Measurements from ENCODE around the gene TNFSF8.

TNFSF8 gene

DNA sequence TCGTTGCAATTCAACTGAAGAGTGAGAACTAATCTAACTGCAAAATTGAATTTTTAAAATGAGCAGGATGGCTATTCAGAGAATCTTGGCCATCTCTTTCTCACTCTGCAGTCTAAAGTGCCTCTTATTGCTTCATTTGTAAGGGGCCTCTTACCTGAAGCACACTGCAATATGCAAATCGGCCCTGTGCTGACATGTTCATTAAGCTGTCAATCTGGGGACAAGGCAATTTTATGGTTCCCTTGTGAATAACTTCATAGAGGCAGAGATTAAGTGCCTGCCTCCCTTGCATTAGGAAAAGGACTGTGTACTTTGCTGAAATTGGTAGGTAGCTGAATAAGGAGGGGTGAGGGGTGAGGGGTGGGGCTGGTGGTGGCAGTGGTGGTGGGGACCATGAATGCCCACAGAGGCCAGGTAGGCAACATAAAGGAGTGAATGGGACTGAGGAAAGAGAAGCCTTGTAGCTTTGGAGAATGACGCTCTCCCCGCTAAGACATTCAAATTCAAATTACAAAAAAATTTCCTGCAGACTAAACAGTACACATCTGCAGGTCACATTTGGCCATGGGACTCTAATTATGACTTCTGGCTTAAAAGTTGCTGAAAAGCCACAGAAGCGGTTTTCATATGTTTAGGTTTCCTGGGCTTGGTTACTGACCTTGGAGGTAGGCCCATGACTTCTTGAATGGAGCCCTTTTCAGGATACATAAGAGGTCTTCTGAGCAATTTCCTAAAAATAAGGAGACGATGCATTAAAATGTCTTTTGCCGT lies 25.0 kb downstream of the TNFSF8 start:
- DNase-seq: no peak
- ATAC-seq: no peak

DNA sequence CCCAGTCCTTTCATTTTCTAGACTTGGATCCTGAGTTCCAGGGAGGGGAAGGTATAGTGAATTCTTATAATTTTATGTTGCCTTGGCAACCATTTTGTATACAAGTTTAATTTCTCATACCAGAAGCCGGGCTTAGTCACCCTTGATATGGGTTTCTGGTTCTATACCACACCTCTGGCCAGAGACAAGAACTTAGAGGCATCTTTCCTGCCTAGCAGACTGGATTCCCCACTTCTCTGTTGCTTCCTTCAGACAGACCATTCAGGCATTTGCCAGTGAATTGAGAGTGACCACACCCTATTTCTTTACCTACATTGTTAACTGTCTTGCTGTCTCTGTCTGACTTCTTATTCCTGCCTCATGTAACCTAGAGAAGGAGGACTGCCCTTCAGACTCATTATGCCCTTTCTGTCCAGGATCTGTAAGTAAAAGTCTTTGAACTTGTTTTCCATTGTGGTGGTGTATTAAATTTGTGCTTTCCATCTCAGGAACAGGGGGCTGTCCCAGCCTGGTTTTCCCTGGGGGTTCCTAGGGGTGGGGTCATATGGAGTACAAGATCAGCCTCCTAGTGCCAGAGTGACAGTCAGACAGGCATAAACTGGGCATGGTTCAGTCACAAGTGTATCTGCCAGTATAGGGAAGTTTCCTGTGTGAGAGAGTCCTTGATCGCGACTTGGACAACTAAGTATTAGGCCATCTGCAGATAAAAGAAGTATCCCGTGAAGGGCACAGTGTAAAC lies 27.4 kb downstream of the TNFSF8 start:
- ATAC-seq (peak; percentile 72), DNase-seq (peak; percentile 32)

DNA sequence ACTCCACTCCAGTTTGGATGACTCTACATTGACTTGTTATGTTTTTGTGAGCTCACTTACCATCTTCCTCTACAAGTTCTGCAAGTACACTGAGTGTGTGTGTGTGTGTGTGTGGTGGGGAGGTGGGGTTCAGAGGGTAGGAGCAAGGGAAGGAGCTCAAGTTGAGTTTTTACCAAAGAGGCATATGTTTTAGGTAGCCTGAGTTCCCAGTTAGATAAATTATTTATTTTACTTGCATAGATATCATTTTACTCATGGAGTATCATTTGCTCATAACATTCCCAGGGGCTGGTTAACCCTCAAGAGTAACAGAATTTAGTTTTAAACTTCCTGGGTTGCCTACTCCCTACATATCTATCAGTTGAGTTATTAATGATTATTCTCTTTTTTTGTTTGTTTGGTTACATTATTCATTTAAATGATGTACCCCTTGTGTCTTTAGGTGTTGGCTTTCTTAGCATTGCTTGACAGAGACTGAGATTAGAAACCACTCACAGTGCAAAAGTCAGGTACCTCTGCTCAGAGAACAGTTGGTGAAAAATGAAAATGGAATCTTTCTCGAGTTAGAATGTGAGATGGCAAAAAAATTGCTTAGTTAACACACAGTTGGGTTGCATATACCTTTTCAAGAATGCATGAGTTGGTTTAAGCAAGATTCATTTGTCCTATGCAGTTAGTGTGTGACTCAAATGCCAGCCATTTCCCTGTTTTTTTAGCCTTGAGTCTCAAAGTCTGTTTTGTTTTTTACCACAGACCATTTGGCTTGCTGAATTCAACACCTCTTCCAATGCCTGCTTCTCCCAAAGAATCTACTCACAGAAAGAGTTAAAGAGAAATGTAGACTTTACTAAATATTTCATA lies 29.2 kb downstream of the TNFSF8 start:
- DNase-seq (no peak), ATAC-seq (no peak)

DNA sequence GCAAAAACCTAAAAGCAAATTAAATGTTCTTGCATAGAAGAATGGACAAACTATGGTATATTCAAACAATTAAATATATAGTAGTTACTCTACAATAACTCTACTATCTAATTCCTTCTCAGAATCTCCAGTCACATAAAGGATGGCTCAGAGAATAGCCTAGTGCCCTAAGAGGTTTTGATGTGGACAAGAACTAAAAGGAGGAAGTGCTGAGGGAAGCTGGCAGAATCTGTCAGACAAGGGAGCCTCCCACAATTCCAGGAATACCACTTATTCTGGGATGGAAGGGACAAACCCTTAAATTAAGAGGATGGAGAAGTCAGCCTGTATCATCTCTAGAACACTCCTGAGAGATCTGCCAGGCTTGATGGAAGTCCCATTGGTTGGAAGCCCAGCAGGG lies 30.4 kb downstream of the TNFSF8 start:
- ATAC-seq (no peak), DNase-seq (no peak)

DNA sequence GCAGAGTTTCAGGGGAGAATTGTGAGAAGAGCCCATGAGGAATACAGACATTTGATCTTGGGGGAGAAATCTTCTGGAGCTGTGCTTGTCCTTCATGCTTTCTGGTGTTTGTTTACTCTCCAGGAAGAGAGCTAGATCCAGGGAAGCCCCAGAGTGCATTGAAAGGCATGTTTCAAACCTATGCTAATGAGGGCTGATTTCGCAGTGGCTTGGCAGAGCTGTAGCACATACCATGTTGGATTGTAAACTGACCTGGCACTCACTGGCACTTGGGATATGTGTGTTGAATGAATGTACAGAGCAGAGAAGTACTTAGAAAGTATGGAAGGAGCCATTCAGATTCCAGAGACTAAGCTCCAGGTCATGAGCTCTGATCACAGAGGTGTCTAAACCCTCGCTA lies 30.9 kb downstream of the TNFSF8 start:
- no peak for ATAC-seq
- no peak for DNase-seq

DNA sequence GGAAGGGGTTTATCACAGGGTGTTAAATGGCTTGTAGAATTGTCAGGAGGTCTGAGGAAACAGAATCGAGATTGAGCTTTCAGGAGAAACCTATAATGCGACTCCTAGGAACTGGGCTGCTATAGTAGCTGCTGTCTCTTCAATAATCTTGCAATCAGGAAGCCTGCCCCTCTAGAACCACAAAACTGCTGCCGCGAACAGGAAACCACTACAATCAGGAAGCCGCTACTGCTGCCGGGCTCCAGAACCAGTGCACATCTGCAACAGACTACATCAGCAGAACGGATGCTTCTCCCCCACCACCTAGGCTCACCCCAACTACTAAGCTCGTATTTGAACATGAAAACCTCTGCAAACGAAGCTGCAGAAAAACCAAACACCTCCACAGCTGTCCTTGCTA lies 31.6 kb downstream of the TNFSF8 start:
- DNase-seq (peak; percentile 59), ATAC-seq (peak; percentile 21)

DNA sequence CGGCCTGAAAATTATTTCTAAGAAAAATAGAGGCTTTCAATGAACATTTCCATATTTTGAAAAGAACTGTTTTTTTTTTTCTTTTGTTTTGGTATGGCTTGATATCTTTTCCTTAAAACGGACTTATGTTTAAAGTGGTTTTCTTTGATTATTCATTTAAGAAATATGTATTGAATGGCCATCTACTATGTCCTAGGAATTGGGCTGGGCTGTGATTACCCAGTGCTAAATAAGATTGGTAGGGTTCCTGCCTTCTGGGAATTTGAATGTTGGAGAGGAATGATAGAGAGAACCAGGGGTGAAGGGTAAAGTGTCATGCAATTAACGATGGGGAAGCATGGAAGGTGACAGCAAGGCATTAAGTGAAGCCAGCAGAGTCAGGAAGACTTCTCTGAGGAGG lies 33.2 kb downstream of the TNFSF8 start:
- DNase-seq (no peak), ATAC-seq (no peak)

DNA sequence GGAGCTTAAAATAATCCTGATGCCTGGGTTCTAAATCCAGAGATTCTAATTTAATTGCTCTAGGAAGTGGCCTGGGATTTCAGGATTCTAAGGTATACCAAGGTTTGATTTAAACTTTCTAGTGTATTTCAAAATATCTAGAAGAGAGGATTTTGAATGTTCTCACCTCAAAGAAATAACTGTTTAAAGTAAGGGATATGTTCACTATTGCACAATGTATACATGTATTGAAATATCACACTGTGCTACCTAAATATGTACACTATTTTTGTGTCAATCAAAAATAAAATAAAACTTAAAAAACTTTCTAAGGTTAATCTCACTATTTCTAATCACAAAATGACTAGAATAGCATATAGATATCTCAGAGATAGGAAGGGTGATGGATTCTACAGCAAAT lies 34.0 kb downstream of the TNFSF8 start:
- DNase-seq: no peak
- no peak for ATAC-seq

DNA sequence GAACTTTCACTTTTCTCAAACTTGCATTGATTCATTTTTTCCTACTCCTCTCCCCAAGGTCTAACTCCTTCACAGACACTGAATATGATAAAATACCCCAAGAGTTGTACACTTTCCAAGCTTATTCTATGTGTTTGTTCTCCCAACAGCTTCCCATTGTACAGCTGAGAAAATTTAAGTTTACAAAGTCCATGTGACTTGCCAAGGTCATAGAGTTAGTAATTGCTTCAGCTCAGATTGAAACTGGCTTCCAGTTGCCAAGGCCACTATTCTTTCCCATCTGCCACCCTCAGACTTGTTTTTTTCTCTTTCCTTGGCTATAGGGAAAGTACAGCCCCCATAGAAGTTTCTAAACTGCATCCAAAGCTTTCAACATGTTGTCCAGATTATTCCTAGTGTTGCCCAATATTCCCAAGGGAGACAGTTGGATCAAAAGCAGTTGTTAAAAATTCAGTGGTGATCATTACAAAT lies 34.8 kb downstream of the TNFSF8 start:
- no peak for ATAC-seq
- no peak for DNase-seq

DNA sequence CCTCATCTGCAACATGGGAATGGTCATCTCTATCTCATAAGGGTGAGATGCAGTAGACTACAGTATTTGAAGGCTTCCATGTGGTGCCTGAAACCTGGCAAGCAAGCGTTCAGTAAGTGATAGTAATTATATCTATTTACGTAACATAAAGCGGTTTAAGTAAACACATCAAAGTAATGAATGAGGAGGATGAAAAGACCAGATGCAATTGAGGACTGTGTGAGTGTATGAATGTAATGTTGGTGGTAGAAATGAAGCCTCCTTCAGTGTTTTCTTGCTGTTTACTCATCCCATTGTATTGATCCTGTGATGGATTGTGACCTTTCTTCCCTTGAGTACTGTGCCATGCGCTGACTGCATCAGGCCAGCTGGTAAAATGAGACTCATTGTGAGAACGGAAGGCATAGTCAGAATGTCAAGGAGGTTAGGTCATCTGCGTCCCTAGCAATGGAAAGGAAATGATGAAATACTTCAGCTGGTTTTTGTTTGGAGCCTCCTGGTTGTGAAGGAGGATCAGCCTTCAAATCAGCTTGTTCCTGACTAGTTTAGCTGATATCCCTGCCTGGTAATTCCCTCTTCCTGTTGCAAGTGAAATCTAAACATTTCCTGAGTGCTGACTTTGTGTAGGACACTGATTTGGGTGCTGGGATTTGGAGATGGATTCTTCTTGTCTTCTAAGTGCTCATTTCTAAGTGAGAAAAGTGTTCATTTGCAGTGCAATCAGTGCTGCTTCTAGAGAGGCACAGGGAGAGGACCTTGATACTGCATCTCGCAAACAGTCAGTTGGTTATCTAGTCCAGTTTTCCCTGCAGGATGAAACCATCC lies 35.6 kb downstream of the TNFSF8 start:
- DNase-seq: peak; percentile 53

DNA sequence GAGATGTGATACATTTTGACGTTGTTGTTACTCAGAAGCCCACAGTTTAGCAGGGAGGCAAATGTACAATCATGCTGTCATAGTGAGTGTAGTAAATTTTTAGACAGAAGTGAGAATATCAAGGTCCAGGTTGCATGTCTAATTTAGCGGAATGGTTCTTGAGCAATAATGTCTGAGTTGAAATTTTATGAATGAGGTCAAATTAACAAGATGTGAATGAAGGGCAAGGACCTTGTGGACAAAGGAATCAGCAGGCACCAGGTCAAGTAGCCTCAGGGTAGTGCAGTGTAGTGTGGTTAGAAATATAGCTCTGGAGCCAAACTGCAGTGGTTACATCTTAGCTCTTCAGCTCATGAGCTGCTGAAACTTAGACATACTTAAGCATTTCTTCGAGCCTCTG lies 36.2 kb downstream of the TNFSF8 start:
- DNase-seq: no peak
- no peak for ATAC-seq

More for the DNA sequence above, 35.6 kb downstream of the TNFSF8 start:
- peak; percentile 79 for ATAC-seq

DNA sequence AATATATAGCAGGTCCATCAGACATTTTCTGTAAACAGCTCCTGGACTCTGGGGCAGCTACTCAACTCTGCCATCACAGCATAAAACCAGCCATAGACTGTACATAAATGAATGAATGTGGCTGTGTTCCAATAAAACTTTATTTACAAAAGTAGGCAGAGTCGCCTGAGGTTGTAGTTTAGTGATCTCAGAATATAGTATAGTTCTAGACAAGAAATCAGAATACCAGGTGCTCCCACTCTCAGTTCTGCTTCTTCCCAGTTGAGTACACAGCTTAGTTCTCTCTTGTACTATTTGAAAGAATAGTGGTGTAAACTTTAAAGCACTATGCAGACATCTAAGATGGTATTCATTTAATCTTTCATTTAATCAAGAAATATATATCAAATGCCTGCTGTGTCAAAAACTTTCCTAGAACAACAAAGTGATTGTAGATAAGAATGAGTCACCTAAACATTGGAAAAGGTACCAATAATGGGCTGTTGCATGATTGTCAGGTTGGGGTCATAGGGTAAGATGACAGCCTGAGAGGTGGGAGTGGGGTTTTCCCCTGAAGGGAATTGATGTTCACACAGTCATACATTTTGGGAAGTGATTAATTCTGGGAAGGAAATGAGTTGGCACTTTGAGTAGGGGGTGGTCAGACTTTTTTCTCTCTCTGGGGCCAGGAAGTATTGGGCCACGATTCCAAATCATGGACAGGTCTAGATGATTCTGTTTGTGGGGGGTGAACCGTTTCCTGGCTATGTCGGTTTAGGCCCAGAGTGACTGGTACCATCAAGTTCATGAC lies 37.0 kb downstream of the TNFSF8 start:
- ATAC-seq: peak; percentile 42
- peak; percentile 39 for DNase-seq

DNA sequence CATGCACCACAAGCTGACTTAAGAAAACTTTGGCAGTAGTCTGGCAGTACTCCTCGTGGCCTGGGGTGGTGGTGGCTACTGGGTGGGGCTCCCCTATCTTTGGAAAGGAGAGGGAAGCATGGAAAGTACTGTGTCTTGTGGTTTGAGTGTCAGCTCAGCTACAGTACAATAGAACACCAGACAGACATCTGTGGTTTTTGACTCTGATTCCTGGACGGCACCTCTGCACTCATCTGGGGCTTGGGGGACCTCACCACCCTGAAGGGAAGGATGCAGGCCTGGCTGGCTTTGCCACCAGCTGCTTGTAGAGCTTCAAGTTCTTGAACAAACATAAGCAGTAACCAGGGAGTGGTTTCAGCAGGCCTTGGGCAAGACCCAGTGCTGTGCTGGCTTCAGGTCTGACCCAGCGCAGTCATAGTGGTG lies 40.6 kb downstream of the TNFSF8 start:
- DNase-seq (peak; percentile 59), ATAC-seq (peak; percentile 76)

DNA sequence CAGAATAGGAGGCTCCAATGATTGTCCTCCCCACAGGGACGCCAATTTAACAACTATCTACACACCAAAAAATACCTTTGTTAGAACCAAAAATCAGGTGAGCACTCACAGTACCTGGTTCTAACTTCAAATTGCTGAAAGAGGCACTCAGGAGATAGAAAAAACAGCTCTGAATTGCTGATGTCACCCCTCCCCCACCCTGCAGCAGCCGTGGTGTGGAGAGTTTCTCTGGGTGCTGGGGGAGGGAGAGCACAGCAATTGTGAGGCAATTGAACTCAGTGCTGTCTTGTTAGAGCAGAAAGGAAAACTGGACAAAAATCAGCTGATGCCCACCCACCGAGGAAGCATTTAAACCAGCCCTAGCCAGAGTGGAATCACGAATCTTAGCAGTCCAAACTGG lies 41.8 kb downstream of the TNFSF8 start:
- ATAC-seq (no peak), DNase-seq (no peak)

DNA sequence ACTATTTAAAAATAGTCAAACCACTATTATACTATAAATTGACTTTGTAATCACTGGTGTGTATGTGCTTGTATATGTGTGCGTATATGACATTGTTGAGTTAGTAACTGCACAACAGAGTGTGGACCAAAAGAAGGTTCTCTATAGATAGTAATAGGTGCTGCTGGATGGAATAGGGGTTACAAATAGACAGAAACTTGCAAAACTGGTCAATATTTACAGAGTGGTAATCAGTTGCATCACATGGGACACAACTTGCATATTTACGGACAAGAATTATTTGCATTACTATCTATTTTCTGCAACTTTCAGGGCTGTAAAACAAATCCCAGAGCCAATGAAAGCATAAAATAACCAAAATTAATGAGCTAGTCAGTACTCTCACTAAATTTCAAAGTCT lies 42.4 kb downstream of the TNFSF8 start:
- ATAC-seq (no peak), DNase-seq (no peak)

DNA sequence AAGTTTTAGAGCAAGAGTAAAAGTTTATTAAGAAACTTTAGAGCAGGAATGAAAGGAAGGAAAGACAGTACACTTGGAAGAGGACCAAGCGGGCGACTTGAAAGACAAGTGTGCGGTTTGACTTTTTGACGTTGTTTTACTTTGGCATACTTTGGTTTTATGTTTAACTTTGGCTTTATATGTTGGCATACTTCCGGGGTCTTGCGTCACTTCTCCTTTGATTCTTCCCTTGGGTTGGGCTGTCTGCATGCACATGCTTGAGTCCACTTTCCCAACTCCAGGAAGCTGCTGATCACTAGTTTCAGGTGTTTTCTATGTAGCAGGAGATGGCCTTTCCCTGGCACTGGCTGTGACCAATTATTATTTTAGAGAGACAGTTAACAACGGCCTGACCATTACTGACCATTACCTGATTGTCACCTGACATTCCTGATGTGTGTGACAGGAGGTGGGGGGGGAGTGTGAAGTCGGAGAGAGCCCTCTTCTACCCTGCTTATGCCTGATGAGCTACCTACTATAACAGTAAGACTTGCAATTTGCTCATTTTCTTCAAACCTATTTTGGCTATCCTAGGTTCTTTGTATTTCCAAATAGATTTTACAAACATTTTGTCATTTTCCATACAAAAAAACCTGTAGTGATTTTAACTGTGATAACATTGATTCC lies 45.5 kb downstream of the TNFSF8 start:
- ATAC-seq (no peak), DNase-seq (no peak)

DNA sequence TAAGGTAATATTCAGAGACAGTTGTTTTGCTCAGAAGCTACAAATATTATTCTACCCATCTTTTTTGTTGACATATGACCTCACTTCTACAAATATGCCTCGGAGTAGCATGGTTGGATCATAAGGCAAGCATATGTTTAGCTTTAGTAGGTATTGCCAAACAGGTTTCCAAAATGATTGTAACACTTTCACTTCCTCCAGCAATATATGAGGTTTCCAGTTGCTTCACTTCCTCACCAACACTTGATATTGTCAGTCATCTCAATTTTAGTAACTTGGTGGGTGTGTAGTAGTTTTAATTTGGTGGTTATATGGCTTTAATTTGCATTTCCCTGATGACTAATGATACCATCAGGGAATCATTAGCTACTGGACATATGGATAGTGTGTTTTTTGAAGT lies 46.7 kb downstream of the TNFSF8 start:
- no peak for DNase-seq
- ATAC-seq: peak; percentile 71

DNA sequence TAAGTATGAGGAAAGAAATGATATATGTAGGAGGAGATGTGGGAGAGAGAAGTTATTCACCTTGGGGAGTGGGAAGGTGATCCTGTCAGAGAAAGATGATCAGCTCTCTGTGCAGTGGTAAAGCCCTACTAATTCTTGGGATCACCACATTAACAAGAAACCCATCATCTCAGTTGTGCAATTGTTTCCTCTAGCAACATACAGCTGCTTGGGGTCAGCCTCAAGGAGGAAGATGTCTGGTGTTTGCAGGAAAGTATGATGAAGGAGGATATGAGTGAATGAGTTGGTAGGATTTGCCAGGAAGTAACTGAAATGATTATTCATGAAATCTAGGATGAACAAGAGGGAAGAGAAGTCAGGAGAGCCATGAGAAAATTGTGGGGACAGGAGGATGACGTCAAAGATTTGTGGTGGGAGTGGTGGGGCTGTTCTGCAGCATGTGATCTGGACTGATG lies 50.1 kb downstream of the TNFSF8 start:
- peak; percentile 32 for ATAC-seq

DNA sequence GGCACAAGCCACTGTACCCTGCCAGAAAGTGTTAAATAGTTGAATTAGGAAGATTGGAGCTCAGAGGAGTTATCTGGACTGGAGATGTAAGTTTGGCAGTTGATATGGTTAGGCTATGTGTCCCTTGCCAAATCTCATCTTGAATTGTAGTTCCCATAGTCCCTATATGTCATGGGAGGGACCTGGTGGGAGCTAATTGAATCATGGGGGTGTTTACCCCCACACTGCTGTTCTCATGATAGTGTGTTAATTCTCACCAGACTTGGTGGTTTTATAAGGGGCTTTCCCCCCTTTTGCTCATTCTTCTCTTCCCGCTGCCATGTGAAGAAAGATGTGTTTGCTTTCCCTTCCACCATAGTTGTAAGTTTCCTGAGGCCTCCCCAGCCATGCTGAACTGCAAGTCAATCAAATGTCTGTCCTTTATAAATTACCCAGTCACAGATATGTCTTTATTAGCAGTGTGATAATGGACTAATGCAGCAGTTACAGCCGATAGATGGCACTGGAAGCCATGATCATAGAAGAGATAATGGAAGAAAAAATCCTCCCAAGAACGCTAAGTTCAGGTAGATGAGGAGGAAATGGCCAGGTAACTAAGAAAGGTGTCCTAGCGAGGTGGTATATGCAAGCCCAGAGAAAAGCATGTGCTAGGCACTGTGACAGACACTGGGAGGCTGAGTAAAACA lies 51.4 kb downstream of the TNFSF8 start:
- no peak for ATAC-seq
- DNase-seq: no peak

More for the DNA sequence above, 50.1 kb downstream of the TNFSF8 start:
- no peak for DNase-seq

DNA sequence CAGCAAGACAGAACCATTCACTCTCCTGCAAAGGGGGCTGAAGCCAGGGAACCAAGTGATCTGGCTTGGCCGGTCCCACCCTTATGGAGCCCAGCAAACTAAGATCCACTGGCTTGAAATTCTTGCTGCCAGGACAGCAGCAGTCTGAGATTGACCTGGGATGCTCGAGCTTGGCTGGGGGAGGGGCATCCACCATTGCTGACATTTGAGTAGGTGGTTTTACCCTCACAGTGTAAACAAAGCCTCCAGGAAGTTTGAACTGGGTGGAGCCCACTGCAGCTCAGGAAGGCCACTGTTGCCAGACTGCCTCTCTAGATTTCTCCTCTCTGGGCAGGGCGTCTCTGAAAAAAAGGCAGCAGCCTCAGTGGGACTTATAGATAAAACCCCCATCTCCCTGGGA lies 60.5 kb downstream of the TNFSF8 start:
- DNase-seq (peak; percentile 17), ATAC-seq (no peak)
